Ascending aorta (tissue), 2 donors: ENCODE measurements around the gene FRAT1. TPM values are rescaled to one million over a fixed set of nuclear protein-coding genes. Genes with fewer than 3 reads are reported as not detected.

Experiments
- DNase-seq, 2 donors: peaks; one replicate each; pipeline ENCODE4 v3.0.0-alpha.2; 2019; ENCODE audit warnings: low spot score in 2 of 2
- H3K27ac ChIP-seq, 2 donors: fragments of 200-600 bp; sonication (generic); one replicate each; pipeline ENCODE4 v1.5.1; 2016 to 2017; ENCODE audit warnings: mild to moderate bottlenecking in 1 of 2
- H3K27me3 ChIP-seq: fragments of 200-600 bp; sonication (generic); one replicate; pipeline ENCODE4 v1.5.1; 2017
- H3K36me3 ChIP-seq, 2 donors: fragments of 200-600 bp; sonication (generic); one replicate each; pipeline ENCODE4 v1.5.1; 2016
- H3K4me1 ChIP-seq, 2 donors: fragments of 200-600 bp; sonication (generic); one replicate each; pipeline ENCODE4 v1.5.1; 2016 to 2017; ENCODE audit warnings: mild to moderate bottlenecking in 1 of 2
- H3K4me3 ChIP-seq, 2 donors: fragments of 200-600 bp; sonication (generic); one replicate each; pipeline ENCODE4 v1.5.1; 2016 to 2017; ENCODE audit warnings: mild to moderate bottlenecking in 1 of 2
- H3K9me3 ChIP-seq, 2 donors: fragments of 200-600 bp; sonication (generic); one replicate each; pipeline ENCODE4 v1.5.1; 2016
- CTCF ChIP-seq, 3 experiments: fragments of 200-600 bp in 2 of 3; fragments of 450-650 bp in 1 of 3; sonication (generic) in 2 of 3; IDR thresholded peaks; one replicate each; pipeline ENCODE4 v1.5.1; 2016 to 2019; ENCODE audit warnings: antibody characterized with exemption in 3 of 3, mild to moderate bottlenecking in 1 of 3, moderate library complexity in 1 of 3
- intact Hi-C: fragments of 100-400 bp; cut with DNase I; formaldehyde crosslinking; loops from one replicate; pipeline ENCODE4 v1.15.1; 2023
- total RNA-seq: library from RNA; depleted of rRNA; stranded (reverse); fragments of >200 nt; gene quantifications from one replicate; pipeline ENCODE4 v1.1.0, GENCODE V29; 2016

FRAT1 gene
- total RNA-seq, 1 donor from 2014 or later = 5.2 TPM

- H3K9me3 ChIP-seq = no peaks in the 10 kb centered on the region
- intact Hi-C loops = no loop called here
- no peak for TF ChIP-seq CTCF (IDR thresholded peaks at IDR 0.05)
- no peak for DNase-seq
- no peaks in the 10 kb centered on the region for H3K4me1 ChIP-seq
- H3K4me3 ChIP-seq = no peak overlapping the region
- H3K36me3 ChIP-seq = no peaks in the 10 kb centered on the region
- no peaks in the 10 kb centered on the region for H3K27me3 ChIP-seq
- no peak overlapping the region for H3K27ac ChIP-seq
Observed at GRCh38 chr10:97302088-97302791, 16.8 kb upstream of the FRAT1 start.

GRCh38 chr10:97307441-97307840 is 11.6 kb upstream of the FRAT1 start:
- intact Hi-C loops = no loop called here
- DNase-seq = no peak
- Histone ChIP-seq H3K4me1 (peaks cover 0 to 5% of the 10 kb centered on the region in 2 donors), H3K27me3 (no peaks in the 10 kb centered on the region), H3K9me3 (no peaks in the 10 kb centered on the region), H3K27ac (no peak overlapping the region), H3K36me3 (no peaks in the 10 kb centered on the region), H3K4me3 (no peak overlapping the region)
- no peak for TF ChIP-seq CTCF (IDR thresholded peaks at IDR 0.05)

GRCh38 chr10:97307866-97308780 is 10.9 kb upstream of the FRAT1 start:
- peak overlapping the region in 1 of 2 donors; percentile 52 for H3K27ac ChIP-seq
- no peaks in the 10 kb centered on the region for H3K9me3 ChIP-seq
- H3K4me3 ChIP-seq = no peak overlapping the region
- no peaks in the 10 kb centered on the region for H3K36me3 ChIP-seq
- no peaks in the 10 kb centered on the region for H3K27me3 ChIP-seq
- H3K4me1 ChIP-seq = peaks cover 0 to 5% of the 10 kb centered on the region in 2 donors
- TF ChIP-seq CTCF (IDR thresholded peaks at IDR 0.05) = no peak
- intact Hi-C loops = no loop called here
- no peak for DNase-seq

DNA sequence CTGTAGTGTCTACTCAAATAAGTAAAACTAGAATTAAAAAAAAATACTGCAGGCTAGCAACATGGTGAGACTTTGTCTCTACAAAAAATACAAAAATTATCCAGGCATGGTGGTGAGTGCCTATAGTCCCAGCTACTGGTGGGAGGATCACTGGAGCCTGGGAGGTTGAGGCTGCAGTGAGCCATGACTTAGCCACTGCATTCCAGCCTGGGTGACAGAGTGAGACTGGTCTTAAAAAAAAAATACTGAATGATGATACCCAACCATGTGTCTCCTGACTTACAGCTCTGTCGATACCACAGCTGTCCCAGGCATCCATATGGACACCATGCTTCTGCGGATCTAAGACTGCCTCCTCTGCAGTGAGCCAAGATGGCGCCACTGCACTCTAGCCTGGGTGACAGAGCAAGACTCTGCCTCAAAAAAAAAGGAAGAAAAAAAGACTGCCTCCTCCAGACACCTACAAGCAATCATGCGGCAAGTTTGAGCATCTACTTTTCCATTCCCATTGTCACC is 7.9 kb upstream of the FRAT1 start:
- Histone ChIP-seq H3K9me3 (no peaks in the 10 kb centered on the region), H3K4me1 (peaks cover 0 to 5% of the 10 kb centered on the region in 2 donors), H3K27ac (no peak overlapping the region), H3K36me3 (no peaks in the 10 kb centered on the region), H3K27me3 (no peaks in the 10 kb centered on the region), H3K4me3 (no peak overlapping the region)
- intact Hi-C loops = no loop called here
- no peak for DNase-seq
- no peak for TF ChIP-seq CTCF (IDR thresholded peaks at IDR 0.05)

GRCh38 chr10:97312897-97313296 is 6.2 kb upstream of the FRAT1 start:
- H3K36me3 ChIP-seq = no peaks in the 10 kb centered on the region
- intact Hi-C loops = no loop called here
- no peak for TF ChIP-seq CTCF (IDR thresholded peaks at IDR 0.05)

More at GRCh38 chr10:97312897-97313296, 6.2 kb upstream of the FRAT1 start:
- DNase-seq = no peak
- Histone ChIP-seq H3K27ac (no peak overlapping the region), H3K9me3 (no peaks in the 10 kb centered on the region), H3K4me1 (peaks cover 0 to 2% of the 10 kb centered on the region in 2 donors), H3K27me3 (no peaks in the 10 kb centered on the region), H3K4me3 (no peak overlapping the region)
